Ascending aorta (tissue), 2 donors: Measurements from ENCODE around the gene GPR37L1. TPM values are rescaled to one million over a fixed set of nuclear protein-coding genes. Genes with fewer than 3 reads are reported as not detected.

ENCODE experiments used
- DNase-seq, 2 donors: peaks; one replicate each; pipeline ENCODE4 v3.0.0-alpha.2; 2019; ENCODE audit warnings: low spot score in 2 of 2
- H3K27ac ChIP-seq, 2 donors: fragments of 200-600 bp; sonication (generic); one replicate each; pipeline ENCODE4 v1.5.1; 2016 to 2017; ENCODE audit warnings: mild to moderate bottlenecking in 1 of 2
- H3K27me3 ChIP-seq: fragments of 200-600 bp; sonication (generic); one replicate; pipeline ENCODE4 v1.5.1; 2017
- H3K36me3 ChIP-seq, 2 donors: fragments of 200-600 bp; sonication (generic); one replicate each; pipeline ENCODE4 v1.5.1; 2016
- H3K4me1 ChIP-seq, 2 donors: fragments of 200-600 bp; sonication (generic); one replicate each; pipeline ENCODE4 v1.5.1; 2016 to 2017; ENCODE audit warnings: mild to moderate bottlenecking in 1 of 2
- H3K4me3 ChIP-seq, 2 donors: fragments of 200-600 bp; sonication (generic); one replicate each; pipeline ENCODE4 v1.5.1; 2016 to 2017; ENCODE audit warnings: mild to moderate bottlenecking in 1 of 2
- H3K9me3 ChIP-seq, 2 donors: fragments of 200-600 bp; sonication (generic); one replicate each; pipeline ENCODE4 v1.5.1; 2016
- intact Hi-C: fragments of 100-400 bp; cut with DNase I; formaldehyde crosslinking; loops from one replicate; pipeline ENCODE4 v1.15.1; 2023
- total RNA-seq: library from RNA; depleted of rRNA; stranded (reverse); fragments of >200 nt; gene quantifications from one replicate; pipeline ENCODE4 v1.1.0, GENCODE V29; 2016
- TF ChIP-seq, protein P1 (sequence below), 3 experiments: fragments of 200-600 bp in 2 of 3; fragments of 450-650 bp in 1 of 3; sonication (generic) in 2 of 3; IDR thresholded peaks; one replicate each; pipeline ENCODE4 v1.5.1; 2016 to 2019; ENCODE audit warnings: antibody characterized with exemption in 3 of 3, mild to moderate bottlenecking in 1 of 3, moderate library complexity in 1 of 3

The GPR37L1 gene
- total RNA-seq, 1 donor from 2014 or later, result not detected

DNA sequence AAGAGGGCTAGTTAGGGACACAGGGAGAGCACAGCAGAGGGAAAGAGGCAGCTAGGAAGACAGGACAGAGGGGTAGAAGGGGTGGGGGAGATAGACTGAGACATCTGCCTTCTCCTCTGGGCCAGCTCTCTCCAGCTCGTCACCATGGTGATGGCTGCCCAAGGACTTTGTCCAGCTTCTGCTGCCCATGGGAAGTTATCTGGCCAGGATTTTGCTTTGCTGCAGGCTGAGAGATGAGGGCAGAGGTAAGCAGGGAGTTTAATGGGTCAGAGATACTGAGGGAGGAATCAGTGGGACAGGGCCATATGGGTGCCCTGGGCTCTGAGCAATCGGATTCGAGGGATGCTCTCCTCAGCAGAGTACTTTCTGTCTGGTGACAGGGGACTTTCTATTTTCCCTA lies 34.5 kb upstream of the GPR37L1 start:
- H3K27ac ChIP-seq, result no peak overlapping the region
- no peak for DNase-seq
- no peaks in the 10 kb centered on the region for H3K27me3 ChIP-seq
- H3K4me1 ChIP-seq, result no peaks in the 10 kb centered on the region
- H3K9me3 ChIP-seq, result no peaks in the 10 kb centered on the region
- no peak overlapping the region for H3K4me3 ChIP-seq
- no peaks in the 10 kb centered on the region for H3K36me3 ChIP-seq
- intact Hi-C loops, result no loop called here
- TF ChIP-seq, protein P1, sequence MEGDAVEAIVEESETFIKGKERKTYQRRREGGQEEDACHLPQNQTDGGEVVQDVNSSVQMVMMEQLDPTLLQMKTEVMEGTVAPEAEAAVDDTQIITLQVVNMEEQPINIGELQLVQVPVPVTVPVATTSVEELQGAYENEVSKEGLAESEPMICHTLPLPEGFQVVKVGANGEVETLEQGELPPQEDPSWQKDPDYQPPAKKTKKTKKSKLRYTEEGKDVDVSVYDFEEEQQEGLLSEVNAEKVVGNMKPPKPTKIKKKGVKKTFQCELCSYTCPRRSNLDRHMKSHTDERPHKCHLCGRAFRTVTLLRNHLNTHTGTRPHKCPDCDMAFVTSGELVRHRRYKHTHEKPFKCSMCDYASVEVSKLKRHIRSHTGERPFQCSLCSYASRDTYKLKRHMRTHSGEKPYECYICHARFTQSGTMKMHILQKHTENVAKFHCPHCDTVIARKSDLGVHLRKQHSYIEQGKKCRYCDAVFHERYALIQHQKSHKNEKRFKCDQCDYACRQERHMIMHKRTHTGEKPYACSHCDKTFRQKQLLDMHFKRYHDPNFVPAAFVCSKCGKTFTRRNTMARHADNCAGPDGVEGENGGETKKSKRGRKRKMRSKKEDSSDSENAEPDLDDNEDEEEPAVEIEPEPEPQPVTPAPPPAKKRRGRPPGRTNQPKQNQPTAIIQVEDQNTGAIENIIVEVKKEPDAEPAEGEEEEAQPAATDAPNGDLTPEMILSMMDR (IDR thresholded peaks at IDR 0.05), result no peak

GRCh38 chr1:202090994-202091393 lies 31.7 kb upstream of the GPR37L1 start:
- no peaks in the 10 kb centered on the region for H3K36me3 ChIP-seq
- intact Hi-C loops, result no loop called here
- no peak for DNase-seq
- no peaks in the 10 kb centered on the region for H3K9me3 ChIP-seq
- H3K27ac ChIP-seq, result no peak overlapping the region
- H3K4me3 ChIP-seq, result no peak overlapping the region
- TF ChIP-seq, protein P1 (IDR thresholded peaks at IDR 0.05), result no peak
- H3K27me3 ChIP-seq, result no peaks in the 10 kb centered on the region
- no peaks in the 10 kb centered on the region for H3K4me1 ChIP-seq

GRCh38 chr1:202093858-202094257 lies 28.9 kb upstream of the GPR37L1 start:
- TF ChIP-seq, protein P1 (IDR thresholded peaks at IDR 0.05), result no peak
- no peaks in the 10 kb centered on the region for H3K9me3 ChIP-seq
- no peaks in the 10 kb centered on the region for H3K27me3 ChIP-seq
- H3K4me1 ChIP-seq, result no peaks in the 10 kb centered on the region
- H3K36me3 ChIP-seq, result no peaks in the 10 kb centered on the region
- H3K4me3 ChIP-seq, result no peak overlapping the region
- DNase-seq, result no peak
- intact Hi-C loops, result no loop called here
- no peak overlapping the region for H3K27ac ChIP-seq

- Histone ChIP-seq H3K4me3 (no peak overlapping the region), H3K9me3 (no peaks in the 10 kb centered on the region), H3K4me1 (no peaks in the 10 kb centered on the region), H3K27ac (no peak overlapping the region), H3K27me3 (no peaks in the 10 kb centered on the region), H3K36me3 (no peaks in the 10 kb centered on the region)
- TF ChIP-seq, protein P1 (IDR thresholded peaks at IDR 0.05), result no peak
- DNase-seq, result no peak
- intact Hi-C loops, result no loop called here
Observed at GRCh38 chr1:202101184-202101583, 21.5 kb upstream of the GPR37L1 start.

- TF ChIP-seq, protein P1 (IDR thresholded peaks at IDR 0.05), result no peak
- H3K4me3 ChIP-seq, result no peak overlapping the region
- no peak overlapping the region for H3K27ac ChIP-seq
- no peaks in the 10 kb centered on the region for H3K27me3 ChIP-seq
- intact Hi-C loops, result no loop called here
- no peaks in the 10 kb centered on the region for H3K4me1 ChIP-seq
- H3K36me3 ChIP-seq, result no peaks in the 10 kb centered on the region
- DNase-seq, result no peak
- no peaks in the 10 kb centered on the region for H3K9me3 ChIP-seq
Observed at GRCh38 chr1:202104073-202104472, 18.6 kb upstream of the GPR37L1 start.
